Colon (tissue), 2 donors: Measurements from ENCODE around the gene NOL4L.

Experiments used
- FAIRE-seq: peaks from 2 replicates; lab custom pipeline; 2012; peaks lifted over from hg19 to GRCh38; lab: Jason Lieb, UNC
- donor health status: control.
- donor health status: control.

The NOL4L gene

GRCh38 chr20:32560989-32561830 is 23.9 kb downstream of the NOL4L start:
- FAIRE-seq, result no peak

GRCh38 chr20:32560482-32560988 is 24.6 kb downstream of the NOL4L start:
- FAIRE-seq, result no peak

GRCh38 chr20:32559753-32560380 is 25.3 kb downstream of the NOL4L start:
- FAIRE-seq, result no peak

DNA sequence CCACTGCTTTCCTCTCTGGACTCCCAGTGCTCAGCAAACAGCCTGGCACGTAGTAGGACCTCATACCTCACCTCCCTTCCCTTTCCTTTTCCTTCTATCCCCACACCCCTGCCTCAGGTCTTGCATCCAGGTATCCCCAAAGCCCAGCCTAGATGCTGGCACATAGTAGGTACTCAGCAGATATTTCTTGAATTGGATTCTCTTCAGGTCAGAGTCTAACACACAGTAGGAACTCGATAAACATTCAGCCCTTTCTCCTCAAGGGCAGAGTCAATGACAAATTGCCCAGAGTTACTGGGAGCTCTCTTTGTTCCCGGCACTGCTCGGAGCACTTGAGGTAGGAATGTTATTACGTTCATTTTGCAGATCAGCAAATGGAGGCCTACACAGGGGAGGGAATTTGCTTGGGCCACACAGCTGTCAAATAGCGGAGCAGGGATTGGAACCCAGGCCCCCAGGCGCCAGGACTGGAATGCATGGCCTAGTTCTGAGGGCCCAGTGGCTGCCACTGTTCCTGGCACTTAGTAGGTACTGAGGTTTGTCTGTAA is 25.9 kb downstream of the NOL4L start:
- FAIRE-seq, result no peak

DNA sequence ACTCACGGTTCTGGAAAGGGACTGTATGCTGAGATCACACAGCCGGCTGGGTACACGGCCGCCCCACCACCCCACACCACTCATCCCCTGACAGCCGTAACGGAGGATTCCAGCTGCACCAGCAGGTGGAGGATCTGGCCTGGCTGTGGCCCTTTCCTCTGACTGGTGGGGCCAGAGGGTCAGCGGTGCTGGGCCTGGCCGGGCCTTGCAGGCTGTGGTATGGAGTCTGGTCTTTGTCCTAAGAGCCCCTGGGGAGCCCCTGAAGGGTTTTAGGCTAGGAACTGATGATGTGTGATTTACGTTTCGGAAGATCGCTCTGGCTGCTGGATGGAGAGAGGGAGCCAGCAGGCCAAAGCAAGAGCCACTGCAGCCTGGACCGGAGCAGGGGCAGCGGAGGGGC is 26.6 kb downstream of the NOL4L start:
- no peak for FAIRE-seq

DNA sequence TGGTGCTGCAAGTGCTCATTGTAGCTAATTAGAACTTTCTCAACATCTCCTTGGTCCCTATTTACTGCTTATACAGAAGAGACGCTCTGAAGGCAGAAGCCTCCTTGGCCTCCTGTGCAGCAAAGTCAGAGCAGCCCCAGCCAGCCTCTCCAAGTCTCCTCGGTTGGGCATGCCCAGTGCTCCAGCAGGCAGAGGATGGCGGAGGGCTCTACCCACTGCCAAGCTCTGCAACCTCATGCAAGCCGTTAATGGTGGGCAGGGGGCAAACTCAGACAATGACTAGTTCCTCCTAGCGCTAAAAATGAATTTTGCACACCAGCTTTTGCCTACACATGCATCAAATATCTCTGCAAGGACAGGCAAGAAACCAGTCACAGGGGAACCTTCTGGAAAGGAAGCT is 27.8 kb downstream of the NOL4L start:
- no peak for FAIRE-seq

DNA sequence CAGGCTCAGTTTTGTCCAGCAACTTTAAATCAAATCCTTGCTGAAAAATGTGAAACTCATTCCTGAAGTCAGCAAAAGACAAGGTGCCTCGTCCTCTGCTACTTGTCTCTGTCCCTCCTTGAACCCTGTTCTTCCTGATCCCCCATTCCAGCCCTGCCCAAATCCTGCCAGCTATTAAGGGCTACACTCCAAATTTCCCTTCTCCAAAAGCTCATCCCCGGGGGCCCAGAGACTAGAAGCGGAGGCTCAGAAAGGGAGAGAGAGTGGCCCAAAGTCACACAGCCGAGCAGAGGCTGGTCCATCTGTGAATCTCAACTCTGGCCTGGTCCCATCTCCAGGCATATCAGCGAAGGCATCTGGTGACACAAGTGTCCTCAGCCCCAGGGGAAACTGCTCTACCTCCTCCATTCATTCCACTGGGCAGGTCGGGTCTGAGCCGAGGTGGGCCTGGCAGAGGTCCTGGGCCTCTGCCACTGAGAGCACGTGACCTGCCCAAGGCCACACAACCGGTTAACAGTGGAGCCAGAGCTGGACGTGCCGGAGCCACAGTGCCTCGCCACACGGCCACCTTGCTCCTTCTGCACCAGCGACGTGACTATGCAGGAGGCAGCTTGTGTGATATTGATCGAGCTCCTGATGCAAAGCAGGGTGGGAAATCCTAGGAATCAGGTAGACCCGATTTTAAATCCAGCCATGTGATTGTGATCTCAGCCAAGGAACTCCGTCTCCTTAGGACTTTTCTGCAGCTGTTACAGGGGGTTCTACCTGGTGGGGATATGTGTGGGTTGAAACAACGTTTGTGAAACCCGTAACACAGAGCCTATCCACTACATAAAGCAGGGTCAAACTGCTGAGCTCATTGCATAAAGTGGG is 28.6 kb downstream of the NOL4L start:
- no peak for FAIRE-seq

- FAIRE-seq, result no peak
These were observed 29.5 kb downstream of the NOL4L start for GRCh38 chr20:32555584-32555983.

DNA sequence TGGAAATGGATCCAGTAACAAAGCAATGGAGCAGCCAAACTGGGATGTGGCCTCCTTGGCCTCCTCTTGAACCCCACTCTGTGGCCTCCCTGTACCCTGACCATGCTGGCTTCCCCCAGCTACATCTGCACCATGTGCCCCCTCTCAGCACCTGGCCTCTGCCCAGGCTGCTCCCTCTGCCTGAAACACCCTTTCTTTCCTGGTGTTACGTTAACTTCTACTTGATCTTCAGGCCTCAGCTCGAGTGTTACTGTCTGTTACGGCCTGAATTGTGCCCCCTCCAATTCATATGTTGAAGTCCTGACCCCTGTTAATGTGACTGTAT is 30.2 kb downstream of the NOL4L start:
- no peak for FAIRE-seq

DNA sequence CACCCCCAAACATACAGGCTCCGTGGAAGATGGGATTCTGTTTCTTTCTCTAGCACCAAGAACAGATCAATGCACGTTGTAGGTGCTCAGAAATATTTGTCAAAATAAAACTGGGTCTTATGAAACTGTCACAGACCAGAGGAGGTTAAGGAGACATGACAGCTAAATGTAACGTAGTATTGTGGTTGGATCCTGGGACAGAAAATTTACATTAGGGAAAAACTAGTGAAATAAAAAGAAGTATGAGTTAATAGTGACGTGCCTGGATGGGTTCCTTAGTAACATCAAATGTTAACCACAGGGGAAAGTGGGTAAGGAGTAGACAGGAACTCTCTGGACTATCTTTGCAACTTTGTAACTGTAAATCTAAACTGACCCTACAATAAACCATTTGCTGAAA is 31.5 kb downstream of the NOL4L start:
- FAIRE-seq, result no peak

DNA sequence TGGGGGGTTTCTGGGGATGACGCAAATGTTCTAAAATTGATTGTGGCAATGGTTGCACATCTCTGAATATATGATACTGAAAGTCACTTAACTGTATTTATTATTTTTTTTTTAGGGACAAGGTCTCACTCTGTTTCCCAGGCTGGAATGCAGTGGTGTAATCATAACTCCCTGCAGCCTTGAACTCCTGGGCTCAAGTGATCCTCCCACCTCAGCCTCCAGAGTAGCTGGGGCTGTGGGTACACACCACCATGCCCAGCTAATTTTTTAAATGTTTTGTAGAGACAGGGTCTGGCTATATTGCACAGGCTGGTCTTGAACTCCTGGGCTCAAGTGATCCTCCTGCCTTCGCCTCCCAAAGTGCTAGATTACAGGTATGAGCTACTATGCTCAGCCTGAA is 33.4 kb downstream of the NOL4L start:
- no peak for FAIRE-seq

GRCh38 chr20:32549842-32550241 is 35.3 kb downstream of the NOL4L start:
- no peak for FAIRE-seq

DNA sequence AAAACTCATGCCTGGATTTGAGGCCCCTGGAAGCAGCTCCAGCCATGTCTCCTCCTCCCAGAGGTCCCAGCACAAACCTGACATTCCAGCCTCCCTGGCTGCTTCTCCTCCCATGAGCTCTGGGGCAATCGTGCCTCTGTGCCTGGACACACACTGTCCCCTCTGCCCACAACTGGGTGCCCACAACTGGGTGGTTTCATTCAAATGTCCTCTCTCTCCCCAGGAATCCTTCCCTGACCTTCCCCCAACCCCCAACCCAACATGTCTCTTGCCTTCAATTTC is 37.4 kb downstream of the NOL4L start:
- FAIRE-seq, result no peak

GRCh38 chr20:32546918-32547752 is 38.0 kb downstream of the NOL4L start:
- FAIRE-seq, result no peak

DNA sequence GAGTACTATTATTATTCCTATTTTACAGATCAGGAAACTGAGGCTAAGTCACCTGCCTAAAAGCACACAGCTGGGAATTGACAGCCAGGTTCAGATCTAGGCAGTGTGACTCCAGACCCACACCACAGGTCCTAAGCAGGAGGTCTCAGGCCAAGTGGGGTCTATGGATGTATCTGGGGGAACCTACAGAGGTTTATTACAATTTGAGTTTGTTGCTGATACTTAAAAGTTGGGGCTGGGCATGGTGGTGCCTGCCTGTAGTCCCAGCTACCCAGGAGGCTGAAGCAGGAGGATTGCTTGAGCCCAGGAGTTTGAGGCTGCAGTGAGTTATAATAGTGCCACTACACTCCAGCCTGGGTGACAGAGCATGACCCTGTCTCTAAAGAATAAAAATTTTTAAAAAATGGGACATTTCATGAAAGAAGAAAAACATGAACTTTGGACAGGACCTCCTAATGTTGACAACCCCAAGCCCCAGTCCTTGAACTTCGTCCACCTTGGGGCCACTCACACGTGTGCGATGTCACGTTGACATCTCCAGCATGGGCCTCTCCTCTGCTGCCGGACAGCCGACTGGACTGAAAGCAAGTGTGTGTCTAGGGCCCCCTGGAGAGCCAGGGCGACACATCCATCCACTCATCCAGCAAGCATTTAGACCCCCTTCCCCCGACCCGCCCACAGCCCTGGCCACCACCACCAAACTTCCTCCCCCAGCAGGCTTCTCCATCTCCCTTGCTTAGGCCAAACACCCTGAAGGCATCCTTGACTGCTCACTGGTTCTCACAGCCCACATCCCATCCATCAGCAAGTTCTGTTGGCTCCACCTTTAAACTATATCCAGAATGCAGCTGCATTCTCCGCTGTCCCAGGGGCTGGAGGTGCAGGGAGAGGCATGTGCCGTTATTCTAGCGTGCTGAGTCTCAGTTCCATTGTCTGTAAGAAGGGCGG is 40.0 kb downstream of the NOL4L start:
- FAIRE-seq, result no peak

GRCh38 chr20:32544260-32544722 is 40.8 kb downstream of the NOL4L start:
- no peak for FAIRE-seq

DNA sequence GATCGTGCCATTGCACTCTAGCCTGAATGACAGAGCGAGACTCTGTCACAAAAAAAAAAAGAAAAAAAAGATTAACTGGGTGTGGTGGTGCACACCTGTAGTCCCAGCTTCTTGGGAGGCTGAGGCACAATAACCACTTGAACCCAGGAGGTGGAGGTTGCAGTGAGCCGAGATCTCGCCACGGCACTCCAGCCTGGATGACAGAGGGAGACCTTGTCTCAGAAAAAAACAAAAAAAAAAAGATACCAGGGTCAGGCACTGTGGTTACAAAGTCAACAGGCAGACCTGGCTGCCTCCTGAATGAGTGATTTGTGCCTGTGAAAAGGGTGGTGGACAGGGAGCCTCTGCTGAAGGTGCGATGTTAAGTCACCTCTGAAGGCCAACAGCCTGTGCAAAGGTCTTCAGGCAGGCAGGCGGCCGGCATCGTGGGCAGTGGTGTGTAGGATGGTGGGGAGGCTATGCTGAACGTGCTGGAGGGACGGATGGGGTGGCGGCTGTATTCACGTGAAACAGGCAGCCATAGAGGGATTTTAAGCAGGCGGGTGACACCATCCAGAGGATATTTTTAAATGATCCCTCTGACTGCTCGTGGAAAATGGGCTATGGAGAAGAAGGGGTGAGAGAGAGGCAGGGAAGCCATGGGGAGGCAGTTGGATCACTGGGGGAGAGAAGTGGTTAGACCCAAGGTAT is 41.4 kb downstream of the NOL4L start:
- FAIRE-seq, result no peak

DNA sequence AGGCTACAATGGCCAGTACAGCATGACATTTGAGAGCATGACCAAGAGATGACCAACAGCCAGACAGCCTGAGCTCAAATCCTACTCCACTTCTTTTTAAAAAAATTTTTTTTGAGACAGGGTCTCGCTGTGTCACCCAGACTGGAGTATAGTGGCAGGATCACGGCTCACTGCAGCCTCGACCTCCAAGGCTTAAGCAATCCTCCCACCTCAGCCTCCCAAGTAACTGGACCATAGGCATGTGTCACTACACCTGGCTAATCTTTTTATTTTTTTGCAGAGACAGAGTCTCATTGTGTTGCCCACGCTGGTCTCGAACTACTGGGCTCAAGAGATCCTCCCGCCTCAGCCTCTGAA is 42.9 kb downstream of the NOL4L start:
- FAIRE-seq, result no peak

DNA sequence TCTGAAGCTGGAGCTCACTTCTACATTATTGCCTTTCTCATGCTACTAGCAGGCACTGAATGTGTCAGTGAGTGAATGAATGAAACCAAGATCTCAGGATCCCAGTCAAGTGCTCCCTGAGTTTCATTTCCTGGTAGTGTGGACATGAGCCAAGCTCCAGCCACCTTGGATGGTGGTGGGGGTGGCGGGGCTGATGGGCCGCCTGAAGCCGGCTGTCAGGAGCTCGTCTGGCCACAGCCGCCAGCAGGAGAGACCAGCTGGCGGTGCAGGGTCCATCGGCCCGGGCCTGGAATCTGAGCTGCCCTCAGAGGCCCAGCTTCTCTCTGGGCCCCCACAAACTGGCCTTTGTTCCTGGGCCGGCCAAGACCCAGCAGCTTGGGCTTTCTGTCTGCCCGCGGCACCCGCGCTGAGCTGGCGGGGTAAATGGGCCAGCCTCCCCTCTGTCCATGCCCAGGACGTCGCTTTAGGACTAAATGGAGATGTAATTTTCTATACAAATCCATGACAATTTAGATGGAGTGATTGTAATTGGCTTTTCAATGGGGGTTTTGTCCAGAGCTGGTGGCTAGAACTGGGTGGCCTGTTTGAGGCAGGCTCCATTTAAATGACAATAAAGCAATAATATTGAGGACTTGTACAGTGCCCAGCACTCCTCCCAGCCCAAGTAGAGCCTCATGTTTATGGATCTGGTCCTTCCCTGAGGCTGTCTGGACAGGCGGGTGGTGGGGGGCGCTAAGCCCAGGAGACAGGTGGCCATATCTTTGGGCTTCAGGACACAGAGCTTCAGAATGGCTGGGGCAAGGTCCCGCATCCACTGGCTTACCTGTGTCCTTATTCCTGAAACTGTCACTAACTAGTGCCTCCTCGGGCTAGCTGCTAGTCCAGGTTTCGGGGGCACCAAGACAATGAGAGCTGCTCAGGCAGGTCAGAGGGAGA is 43.5 kb downstream of the NOL4L start:
- no peak for FAIRE-seq
